RWPE2 (cell line): ENCODE measurements around the gene ALDH18A1.

Experiments
- ATAC-seq: fragments of 200-7000 bp; cut with Tn5 transposase; 3 replicates; pipeline ENCODE4 v1.9.1; 2021; ENCODE audit warnings: low read depth
- DNase-seq: peaks from one replicate; pipeline ENCODE4 v3.0.0-alpha.2; 2020; ENCODE audit warnings: low spot score
- H3K27ac ChIP-seq: fragments of 450-650 bp; 2 replicates; pipeline ENCODE4 v1.5.1; 2017; ENCODE audit warnings: mild to moderate bottlenecking; ENCODE audit not compliant: poor library complexity, severe bottlenecking
- H3K27me3 ChIP-seq: fragments of 250-450 bp; sonication (Bioruptor Pico); 2 replicates; pipeline ENCODE4 v1.5.1; 2021; ENCODE audit warnings: mild to moderate bottlenecking, moderate library complexity; ENCODE audit not compliant: insufficient read depth, poor library complexity, severe bottlenecking
- H3K36me3 ChIP-seq: fragments of 250-450 bp; sonication (Bioruptor Pico); 2 replicates; pipeline ENCODE4 v1.5.1; 2020; ENCODE audit warnings: low read depth, mild to moderate bottlenecking, moderate library complexity
- H3K4me1 ChIP-seq: fragments of 250-450 bp; sonication (Bioruptor Pico); 2 replicates; pipeline ENCODE4 v1.5.1; 2021; ENCODE audit warnings: mild to moderate bottlenecking, moderate library complexity; ENCODE audit not compliant: insufficient read depth, poor library complexity, severe bottlenecking
- H3K4me3 ChIP-seq: fragments of 250-450 bp; sonication (Bioruptor Pico); 2 replicates; pipeline ENCODE4 v1.5.1; 2021; ENCODE audit warnings: mild to moderate bottlenecking, moderate library complexity; ENCODE audit not compliant: severe bottlenecking
- H3K9me3 ChIP-seq: fragments of 250-450 bp; sonication (Bioruptor Pico); 2 replicates; pipeline ENCODE4 v1.5.1; 2021; ENCODE audit warnings: mild to moderate bottlenecking, moderate library complexity; ENCODE audit not compliant: severe bottlenecking
- CTCF ChIP-seq: fragments of 450-650 bp; IDR thresholded peaks from one replicate; pipeline ENCODE4 v1.5.1; 2017; ENCODE audit warnings: mild to moderate bottlenecking, moderate library complexity; ENCODE audit not compliant: poor library complexity, severe bottlenecking

The ALDH18A1 gene

GRCh38 chr10:95644901-95645300 is 11.6 kb downstream of the ALDH18A1 start:
- Histone ChIP-seq H3K27me3 (no peaks in the 10 kb centered on the region), H3K4me1 (no peaks in the 10 kb centered on the region), H3K9me3 (no peaks in the 10 kb centered on the region), H3K4me3 (no peak overlapping the region), H3K27ac (no peak overlapping the region), H3K36me3 (peaks cover 73% of the 10 kb centered on the region)
- DNase-seq, result no peak
- no peak for TF ChIP-seq CTCF
- ATAC-seq, result no peak

GRCh38 chr10:95640891-95641315 is 15.6 kb downstream of the ALDH18A1 start:
- TF ChIP-seq CTCF, result no peak
- Histone ChIP-seq H3K27ac (no peak overlapping the region), H3K4me3 (no peak overlapping the region), H3K4me1 (no peaks in the 10 kb centered on the region), H3K36me3 (peaks cover 76% of the 10 kb centered on the region), H3K9me3 (no peaks in the 10 kb centered on the region), H3K27me3 (no peaks in the 10 kb centered on the region)
- no peak for DNase-seq
- no peak for ATAC-seq

DNA sequence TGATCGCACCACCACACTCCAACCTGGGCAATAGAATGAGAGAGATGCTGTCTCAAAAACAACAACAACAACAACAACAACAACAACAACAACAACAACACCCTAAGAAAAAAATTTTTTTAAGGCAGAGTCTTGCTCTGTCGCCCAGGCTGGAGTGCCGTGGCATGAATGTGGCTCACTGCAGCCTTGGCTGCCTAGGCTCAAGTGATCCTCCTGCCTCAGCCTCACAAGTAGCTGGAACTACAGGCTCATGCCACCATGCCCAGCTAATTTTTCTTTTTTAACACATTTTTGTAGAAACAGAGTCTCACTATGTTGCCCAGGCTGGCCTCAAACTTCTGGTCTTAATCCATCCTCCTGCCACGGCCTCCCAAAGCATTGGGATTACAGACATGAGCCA is 18.6 kb downstream of the ALDH18A1 start:
- Histone ChIP-seq H3K4me3 (no peak overlapping the region), H3K36me3 (peaks cover 75% of the 10 kb centered on the region), H3K27ac (no peak overlapping the region), H3K27me3 (no peaks in the 10 kb centered on the region), H3K4me1 (no peaks in the 10 kb centered on the region), H3K9me3 (no peaks in the 10 kb centered on the region)
- DNase-seq (no peak), ATAC-seq (no peak)
- TF ChIP-seq CTCF, result no peak

DNA sequence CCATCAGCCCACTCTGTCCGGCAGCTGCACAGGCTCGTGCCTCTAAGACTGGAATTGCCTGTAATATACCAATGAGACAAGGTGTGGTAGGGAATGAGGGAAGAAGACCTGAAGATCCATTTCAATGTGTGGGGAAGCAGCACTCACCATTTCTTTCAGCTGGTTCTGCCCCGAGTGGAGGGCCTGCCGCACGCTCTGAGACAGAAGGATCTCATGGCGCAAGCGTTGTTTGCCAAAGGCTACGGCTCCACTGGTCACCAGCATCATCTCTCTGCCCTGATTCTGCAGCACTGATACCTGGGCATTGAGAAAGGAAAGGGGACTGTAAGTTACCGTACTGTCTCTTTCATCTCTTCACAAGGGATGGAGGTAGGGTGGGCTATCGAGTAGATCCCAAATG is 19.4 kb downstream of the ALDH18A1 start:
- peaks cover 75% of the 10 kb centered on the region for H3K36me3 ChIP-seq
- ATAC-seq (no peak), DNase-seq (no peak)
- no peaks in the 10 kb centered on the region for H3K4me1 ChIP-seq
- no peaks in the 10 kb centered on the region for H3K9me3 ChIP-seq
- no peak overlapping the region for H3K27ac ChIP-seq
- no peak overlapping the region for H3K4me3 ChIP-seq
- TF ChIP-seq CTCF, result no peak
- no peaks in the 10 kb centered on the region for H3K27me3 ChIP-seq

DNA sequence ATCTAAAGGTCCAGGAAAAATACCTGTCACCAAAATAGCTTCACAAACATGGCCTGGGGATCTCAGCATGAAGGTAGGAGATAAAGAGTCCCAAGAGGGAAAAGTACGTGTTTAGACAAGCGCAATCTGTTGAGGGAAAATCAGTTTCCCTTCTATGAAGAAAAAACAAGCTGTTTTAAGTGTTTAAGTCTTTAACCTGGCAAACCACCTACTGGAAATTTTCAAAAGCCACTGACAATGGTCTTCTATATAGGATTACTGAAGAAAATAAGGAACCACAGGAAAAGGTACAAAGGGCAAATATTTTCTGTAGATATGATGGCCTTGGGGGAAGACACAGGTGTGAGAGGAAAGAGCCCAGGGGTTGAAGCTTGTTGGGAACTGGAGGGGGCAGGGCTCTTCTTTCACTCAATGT is 21.2 kb downstream of the ALDH18A1 start:
- TF ChIP-seq CTCF, result no peak
- peaks cover 77% of the 10 kb centered on the region for H3K36me3 ChIP-seq
- H3K27me3 ChIP-seq, result no peaks in the 10 kb centered on the region
- no peak for DNase-seq
- no peak overlapping the region for H3K27ac ChIP-seq
- no peaks in the 10 kb centered on the region for H3K4me1 ChIP-seq
- no peaks in the 10 kb centered on the region for H3K9me3 ChIP-seq
- no peak overlapping the region for H3K4me3 ChIP-seq
- ATAC-seq, result no peak
